ENCODE results near the gene ATP6V1E1. TPM values are rescaled to one million over a fixed set of nuclear protein-coding genes. Genes with fewer than 3 reads are reported as not detected.

ATP6V1E1 gene
- polyA plus RNA-seq, 1 donor from 2014 or later, result 113 TPM

GRCh38 chr22:17607891-17608521 is 20.5 kb downstream of the ATP6V1E1 start:
- Mint-ChIP-seq H3K9me3 (no peaks in the 10 kb centered on the region), H3K4me3 (no peak overlapping the region), H3K4me1 (peaks cover 0 to 5% (median 0%) of the 10 kb centered on the region in 3 donors), H3K27me3 (no peaks in the 10 kb centered on the region), H3K36me3 (no peaks in the 10 kb centered on the region), H3K27ac (no peak overlapping the region)

- peaks cover 0 to 5% (median 0%) of the 10 kb centered on the region in 3 donors for H3K4me1 Mint-ChIP-seq
- no peaks in the 10 kb centered on the region for H3K36me3 Mint-ChIP-seq
- H3K9me3 Mint-ChIP-seq, result no peaks in the 10 kb centered on the region
- no peak overlapping the region for H3K4me3 Mint-ChIP-seq
- H3K27ac Mint-ChIP-seq, result no peak overlapping the region
- H3K27me3 Mint-ChIP-seq, result no peaks in the 10 kb centered on the region
Observed at GRCh38 chr22:17606496-17606895, 22.1 kb downstream of the ATP6V1E1 start.

GRCh38 chr22:17603668-17604067 is 24.9 kb downstream of the ATP6V1E1 start:
- Mint-ChIP-seq H3K27ac (no peak overlapping the region), H3K36me3 (peaks cover 4% of the 10 kb centered on the region)

GRCh38 chr22:17601031-17601430 is 27.5 kb downstream of the ATP6V1E1 start:
- H3K27ac Mint-ChIP-seq, result no peak overlapping the region
- H3K9me3 Mint-ChIP-seq, result peaks cover 0 to 4% (median 1%) of the 10 kb centered on the region in 3 donors
- H3K4me3 Mint-ChIP-seq, result no peak overlapping the region
- peaks cover 3 to 12% (median 4%) of the 10 kb centered on the region in 3 donors for H3K4me1 Mint-ChIP-seq
- H3K36me3 Mint-ChIP-seq, result peaks cover 18% of the 10 kb centered on the region
- no peaks in the 10 kb centered on the region for H3K27me3 Mint-ChIP-seq

More at GRCh38 chr22:17603668-17604067, 24.9 kb downstream of the ATP6V1E1 start:
- no peaks in the 10 kb centered on the region for H3K27me3 Mint-ChIP-seq
- peaks cover 0 to 6% (median 2%) of the 10 kb centered on the region in 3 donors for H3K4me1 Mint-ChIP-seq
- no peak overlapping the region for H3K4me3 Mint-ChIP-seq
- H3K9me3 Mint-ChIP-seq, result no peaks in the 10 kb centered on the region

GRCh38 chr22:17598318-17598717 is 30.2 kb downstream of the ATP6V1E1 start:
- Mint-ChIP-seq H3K36me3 (peaks cover 27% of the 10 kb centered on the region), H3K4me1 (peaks cover 14 to 28% (median 18%) of the 10 kb centered on the region in 3 donors), H3K27me3 (no peaks in the 10 kb centered on the region), H3K4me3 (no peak overlapping the region), H3K9me3 (peaks cover 0 to 4% (median 1%) of the 10 kb centered on the region in 3 donors), H3K27ac (no peak overlapping the region)

- Mint-ChIP-seq H3K36me3 (peaks cover 29% of the 10 kb centered on the region), H3K4me1 (peaks cover 14 to 30% (median 18%) of the 10 kb centered on the region in 3 donors), H3K27me3 (no peaks in the 10 kb centered on the region), H3K27ac (no peak overlapping the region), H3K9me3 (peaks cover 0 to 4% (median 1%) of the 10 kb centered on the region in 3 donors), H3K4me3 (no peak overlapping the region)
Observed at GRCh38 chr22:17597217-17597616, 31.3 kb downstream of the ATP6V1E1 start.

- H3K4me3 Mint-ChIP-seq, result peak overlapping the region in 1 of 4 donors; percentile 10
- peaks cover 14 to 30% (median 18%) of the 10 kb centered on the region in 3 donors for H3K4me1 Mint-ChIP-seq
- H3K9me3 Mint-ChIP-seq, result peaks cover 0 to 4% (median 1%) of the 10 kb centered on the region in 3 donors
- peaks cover 29% of the 10 kb centered on the region for H3K36me3 Mint-ChIP-seq
- peak overlapping the region; percentile 21 to 67 (median 37) for H3K27ac Mint-ChIP-seq
- H3K27me3 Mint-ChIP-seq, result no peaks in the 10 kb centered on the region
Observed at GRCh38 chr22:17596226-17596625, 32.3 kb downstream of the ATP6V1E1 start.

- H3K27me3 Mint-ChIP-seq, result no peaks in the 10 kb centered on the region
- peaks cover 0 to 4% (median 1%) of the 10 kb centered on the region in 3 donors for H3K9me3 Mint-ChIP-seq
- H3K27ac Mint-ChIP-seq, result peak overlapping the region in 1 of 3 donors; percentile 29
- peaks cover 14 to 25% (median 17%) of the 10 kb centered on the region in 3 donors for H3K4me1 Mint-ChIP-seq
- H3K4me3 Mint-ChIP-seq, result peak overlapping the region in 1 of 4 donors; percentile 63
- H3K36me3 Mint-ChIP-seq, result peaks cover 22% of the 10 kb centered on the region
Observed at GRCh38 chr22:17592201-17592600, 36.3 kb downstream of the ATP6V1E1 start.

GRCh38 chr22:17590586-17590985 is 38.0 kb downstream of the ATP6V1E1 start:
- Mint-ChIP-seq H3K27ac (peak overlapping the region in 1 of 3 donors; percentile 84), H3K36me3 (peaks cover 12% of the 10 kb centered on the region), H3K4me1 (peaks cover 9 to 20% (median 15%) of the 10 kb centered on the region in 3 donors), H3K9me3 (no peaks in the 10 kb centered on the region), H3K27me3 (no peaks in the 10 kb centered on the region), H3K4me3 (no peak overlapping the region)

- Mint-ChIP-seq H3K9me3 (no peaks in the 10 kb centered on the region), H3K27ac (peak overlapping the region in 1 of 3 donors; percentile 84), H3K4me1 (peaks cover 8 to 13% (median 9%) of the 10 kb centered on the region in 3 donors), H3K27me3 (no peaks in the 10 kb centered on the region), H3K36me3 (peaks cover 8% of the 10 kb centered on the region), H3K4me3 (no peak overlapping the region)
Observed at GRCh38 chr22:17589810-17590375, 38.7 kb downstream of the ATP6V1E1 start.

- Mint-ChIP-seq H3K27ac (no peak overlapping the region), H3K4me3 (no peak overlapping the region), H3K27me3 (no peaks in the 10 kb centered on the region), H3K9me3 (no peaks in the 10 kb centered on the region), H3K36me3 (peaks cover 4% of the 10 kb centered on the region), H3K4me1 (peaks cover 0 to 2% (median 0%) of the 10 kb centered on the region in 3 donors)
Observed at GRCh38 chr22:17588606-17589005, 39.9 kb downstream of the ATP6V1E1 start.

- H3K4me3 Mint-ChIP-seq, result no peak overlapping the region
- no peak overlapping the region for H3K27ac Mint-ChIP-seq
- peaks cover 0 to 2% (median 0%) of the 10 kb centered on the region in 3 donors for H3K4me1 Mint-ChIP-seq
- H3K36me3 Mint-ChIP-seq, result peaks cover 2% of the 10 kb centered on the region
- no peaks in the 10 kb centered on the region for H3K9me3 Mint-ChIP-seq
- no peaks in the 10 kb centered on the region for H3K27me3 Mint-ChIP-seq
Observed at GRCh38 chr22:17587629-17588028, 40.9 kb downstream of the ATP6V1E1 start.

GRCh38 chr22:17586831-17587440 is 41.6 kb downstream of the ATP6V1E1 start:
- no peak overlapping the region for H3K27ac Mint-ChIP-seq
- H3K4me1 Mint-ChIP-seq, result no peaks in the 10 kb centered on the region
- no peaks in the 10 kb centered on the region for H3K27me3 Mint-ChIP-seq
- H3K4me3 Mint-ChIP-seq, result no peak overlapping the region
- H3K36me3 Mint-ChIP-seq, result peaks cover 2% of the 10 kb centered on the region
- no peaks in the 10 kb centered on the region for H3K9me3 Mint-ChIP-seq

GRCh38 chr22:17583151-17583550 is 45.4 kb downstream of the ATP6V1E1 start:
- H3K27ac Mint-ChIP-seq, result no peak overlapping the region
- H3K36me3 Mint-ChIP-seq, result no peaks in the 10 kb centered on the region
- H3K9me3 Mint-ChIP-seq, result no peaks in the 10 kb centered on the region
- H3K27me3 Mint-ChIP-seq, result no peaks in the 10 kb centered on the region
- no peaks in the 10 kb centered on the region for H3K4me1 Mint-ChIP-seq
- H3K4me3 Mint-ChIP-seq, result no peak overlapping the region

GRCh38 chr22:17581631-17582030 is 46.9 kb downstream of the ATP6V1E1 start:
- Mint-ChIP-seq H3K9me3 (no peaks in the 10 kb centered on the region), H3K4me3 (no peak overlapping the region), H3K4me1 (no peaks in the 10 kb centered on the region), H3K27ac (no peak overlapping the region), H3K27me3 (no peaks in the 10 kb centered on the region), H3K36me3 (no peaks in the 10 kb centered on the region)
